Stimulated activated CD4-positive, alpha-beta T cell treated with anti-CD3 and anti-CD28 coated beads, Interleukin-15, amount 100 ng/mL, for 1 hour (primary cell): ENCODE results near the gene SLC13A5.

Experiments used
- DNase-seq, 2 donors: peaks; one replicate each; pipeline ENCODE4 v3.0.0-alpha.2; 2020; ENCODE audit warnings: low read depth in 1 of 2, low spot score in 1 of 2

Gene SLC13A5

GRCh38 chr17:6684881-6685767 lies 28.0 kb downstream of the SLC13A5 start:
- DNase-seq = no peak

DNA sequence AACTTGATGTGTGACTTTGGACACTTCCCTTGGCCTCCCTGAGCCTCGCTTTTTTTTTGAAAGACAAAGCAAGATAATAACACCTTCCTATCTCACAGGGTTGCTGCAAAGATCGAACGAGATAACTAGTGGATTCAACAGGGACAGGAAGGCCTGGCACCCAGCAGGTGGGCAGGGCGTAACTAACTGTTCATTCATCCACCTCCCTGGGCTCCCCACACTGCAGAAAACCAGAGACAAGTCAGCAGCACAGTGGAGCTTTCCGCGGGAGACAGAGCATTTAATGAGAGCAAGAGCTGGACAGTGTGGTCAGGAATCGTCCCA lies 28.7 kb downstream of the SLC13A5 start:
- DNase-seq = no peak

DNA sequence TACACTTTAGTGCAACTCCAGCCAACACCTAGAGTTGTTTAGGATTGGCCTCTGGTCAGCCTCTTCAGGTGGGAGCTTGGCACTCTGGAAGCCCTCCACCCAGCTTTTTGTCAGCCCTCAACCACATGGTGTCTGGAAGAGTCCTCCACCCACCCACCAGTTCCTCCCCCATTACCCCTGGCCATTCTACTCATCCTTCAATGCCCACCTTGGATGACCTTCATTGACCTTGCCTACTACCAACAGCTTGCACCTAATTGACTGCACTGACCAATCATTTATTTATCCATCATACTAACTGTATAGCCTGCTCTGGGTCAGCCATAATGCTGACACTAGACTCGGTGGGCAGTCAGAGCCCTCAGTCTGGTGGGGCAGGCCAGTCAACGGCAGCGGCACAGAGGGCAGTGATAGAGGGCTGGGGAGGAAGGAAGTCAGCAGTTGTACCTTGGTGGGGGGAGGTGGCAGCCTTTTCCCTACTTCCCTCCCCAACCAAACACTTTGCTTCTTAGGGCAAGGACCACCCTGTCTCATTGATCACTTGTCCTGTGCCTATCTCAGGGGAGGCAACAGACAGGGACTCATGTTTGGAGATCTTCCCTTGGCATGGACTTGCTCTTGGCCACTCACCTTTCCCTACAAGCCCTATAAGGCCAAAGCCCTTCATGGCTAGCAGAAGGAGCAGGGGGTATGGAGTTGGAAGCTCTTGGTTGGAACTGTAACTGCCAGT lies 29.3 kb downstream of the SLC13A5 start:
- no peak for DNase-seq

GRCh38 chr17:6683081-6683684 lies 30.0 kb downstream of the SLC13A5 start:
- no peak for DNase-seq

DNA sequence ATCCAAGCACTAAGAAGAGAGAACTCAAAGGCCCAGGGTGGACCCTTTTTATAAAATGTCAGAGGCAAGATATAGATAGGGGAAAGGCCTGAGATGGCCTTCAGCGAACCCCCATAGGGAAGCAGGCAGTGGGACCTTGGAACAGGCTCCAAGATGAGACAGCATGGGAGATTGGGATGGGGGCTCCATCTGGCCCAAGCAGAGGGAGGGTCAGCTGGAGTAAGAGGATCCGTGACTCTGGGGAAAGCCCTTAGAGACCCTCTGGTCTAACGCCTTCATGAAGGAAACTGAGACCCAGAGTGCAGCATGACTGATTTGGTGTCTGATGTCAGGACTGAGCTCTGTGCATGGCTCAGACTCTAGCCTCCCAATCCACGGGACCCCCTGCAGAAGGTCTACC lies 30.8 kb downstream of the SLC13A5 start:
- DNase-seq = no peak

- DNase-seq = no peak
Observed at GRCh38 chr17:6681671-6682070, 31.5 kb downstream of the SLC13A5 start.

GRCh38 chr17:6681176-6681575 lies 32.0 kb downstream of the SLC13A5 start:
- no peak for DNase-seq

GRCh38 chr17:6679241-6679640 lies 33.9 kb downstream of the SLC13A5 start:
- no peak for DNase-seq

GRCh38 chr17:6677946-6678345 lies 35.2 kb downstream of the SLC13A5 start:
- no peak for DNase-seq

DNA sequence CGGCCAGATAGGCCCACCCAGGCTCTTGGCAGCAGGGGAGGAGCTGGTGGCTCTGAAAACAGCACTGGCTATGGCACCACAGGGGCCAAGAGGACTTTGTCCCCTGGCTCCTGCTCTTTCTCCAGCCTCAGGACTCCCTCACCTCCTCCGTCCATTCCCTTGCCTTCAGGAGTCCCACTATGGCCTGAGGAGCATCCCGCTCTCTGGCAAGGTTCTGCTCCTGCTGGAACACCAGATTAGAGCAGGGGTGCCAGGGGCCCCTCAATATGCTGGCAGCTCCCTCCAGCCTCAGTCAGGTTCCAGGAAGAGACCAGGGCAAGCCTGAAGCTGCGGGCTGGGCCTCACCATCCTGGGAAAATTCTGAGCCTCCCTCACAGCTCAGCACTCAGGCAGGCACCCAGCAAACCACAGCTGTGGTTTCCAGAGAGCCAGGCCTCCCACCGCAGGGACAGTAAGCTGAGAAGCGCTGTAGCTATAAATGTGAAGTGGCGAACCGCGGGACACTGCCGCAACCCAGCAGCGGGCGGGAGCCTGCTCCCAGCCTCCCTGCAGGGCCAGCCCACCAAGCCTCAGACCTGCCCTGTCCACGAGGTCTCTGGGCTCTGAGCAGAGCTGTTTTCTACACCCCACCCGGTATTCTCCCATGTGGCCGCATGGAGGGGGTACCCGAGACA lies 35.9 kb downstream of the SLC13A5 start:
- no peak for DNase-seq

GRCh38 chr17:6676802-6677157 lies 36.4 kb downstream of the SLC13A5 start:
- no peak for DNase-seq

DNA sequence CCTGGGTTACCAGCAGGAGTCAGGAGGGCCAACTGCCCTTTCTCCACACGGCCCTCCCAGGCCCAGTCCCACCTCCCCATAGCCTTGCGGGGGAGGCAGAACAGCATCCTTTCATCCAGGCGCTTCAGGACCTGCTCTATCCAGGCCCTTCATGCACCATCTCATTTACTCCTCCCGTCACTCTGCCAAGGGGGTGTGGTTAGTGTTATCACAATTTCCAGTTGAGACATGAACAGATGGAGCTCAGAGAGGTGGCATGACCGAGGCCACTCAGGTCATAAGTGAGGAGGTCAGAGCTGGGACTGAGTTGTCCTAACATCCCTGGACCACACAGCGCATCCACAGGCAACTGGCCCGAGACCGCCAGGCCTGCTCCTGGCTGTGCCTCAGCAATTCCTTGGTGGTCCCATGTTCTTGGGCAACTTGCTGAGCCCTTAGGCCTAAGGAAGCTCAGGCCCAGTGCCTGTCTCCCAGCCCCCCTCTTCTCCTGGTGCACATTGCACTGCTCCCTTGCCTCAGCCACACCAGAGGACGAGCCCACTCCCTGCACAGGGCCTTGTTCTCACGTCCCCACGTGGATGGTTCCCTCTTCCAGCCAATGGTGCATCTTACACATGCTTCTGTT lies 37.9 kb downstream of the SLC13A5 start:
- DNase-seq = no peak

DNA sequence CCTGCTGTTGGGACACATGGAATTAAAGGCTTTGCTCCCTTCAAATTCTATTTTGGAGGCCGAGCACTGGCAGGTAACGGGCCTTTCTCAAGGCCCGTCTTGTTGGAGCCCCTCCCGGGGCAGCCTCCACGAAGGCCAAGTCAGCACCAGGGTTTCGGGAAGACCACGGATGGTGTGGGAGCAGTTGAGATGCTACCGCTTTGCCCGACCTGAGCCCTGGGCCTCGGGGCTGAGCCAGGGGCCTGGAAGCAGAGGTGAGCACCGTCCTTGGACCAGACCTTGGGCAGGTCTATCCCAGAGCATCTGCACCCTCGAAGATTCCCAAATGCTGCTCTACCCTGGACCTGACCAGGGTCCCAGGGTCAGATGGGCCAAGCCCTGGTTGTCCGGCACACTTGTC lies 38.6 kb downstream of the SLC13A5 start:
- no peak for DNase-seq

DNA sequence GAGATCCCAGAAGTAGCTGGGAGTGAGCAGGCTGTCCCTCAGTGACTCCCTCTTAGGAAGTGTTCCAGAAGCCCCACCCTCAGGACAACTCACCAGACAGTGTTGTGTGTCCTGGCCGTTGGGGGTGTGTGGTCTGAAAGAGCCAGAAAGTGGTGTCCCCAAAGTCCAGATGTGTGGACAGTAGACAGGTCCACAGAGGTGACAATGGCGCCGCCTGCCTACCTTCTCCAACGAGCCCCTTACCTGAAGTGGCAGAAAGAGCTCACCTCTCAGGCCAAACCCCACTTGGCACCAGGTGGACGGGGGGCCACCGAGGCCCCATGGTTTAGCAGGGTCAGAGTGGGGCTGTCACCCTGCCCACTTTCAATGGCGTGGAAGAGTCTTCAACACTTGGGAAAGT lies 41.7 kb downstream of the SLC13A5 start:
- no peak for DNase-seq

GRCh38 chr17:6670999-6671398 lies 42.2 kb downstream of the SLC13A5 start:
- no peak for DNase-seq

GRCh38 chr17:6670571-6670970 lies 42.6 kb downstream of the SLC13A5 start:
- DNase-seq = no peak

DNA sequence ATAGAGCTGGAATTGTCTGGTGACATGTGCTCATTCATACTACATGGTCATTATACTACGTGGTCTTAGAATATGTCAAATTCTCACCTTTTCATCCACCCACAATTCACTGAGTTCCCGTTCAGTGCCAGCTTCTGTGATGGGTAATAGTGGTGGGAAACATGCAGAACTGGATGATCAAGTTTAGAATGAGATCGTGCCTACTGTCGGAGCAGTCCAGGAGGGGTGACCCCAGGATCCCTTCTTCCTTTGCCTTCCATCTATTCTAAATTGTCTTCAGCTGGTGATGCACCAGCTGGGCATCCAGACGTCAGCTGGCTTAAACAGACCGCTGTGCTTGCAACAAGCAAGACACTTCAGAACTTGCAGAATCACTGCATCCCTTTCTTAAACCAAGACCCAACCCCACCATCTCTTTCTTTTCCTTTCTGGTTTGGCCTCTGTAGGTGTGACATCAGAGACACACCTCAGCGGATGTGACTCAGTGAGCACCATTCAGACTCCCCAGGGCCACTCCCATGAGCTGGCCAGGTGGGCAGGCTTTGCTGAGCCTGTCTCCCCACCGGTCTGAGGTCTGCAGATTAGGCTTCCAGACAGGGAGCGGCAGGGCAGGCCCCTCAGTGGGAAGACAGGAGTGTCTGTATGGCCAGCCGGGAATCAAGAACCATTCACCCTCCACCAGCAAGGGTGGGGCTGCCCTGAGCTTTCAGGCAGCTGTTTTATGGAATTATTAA lies 43.5 kb downstream of the SLC13A5 start:
- DNase-seq = no peak

- DNase-seq = no peak
Observed at GRCh38 chr17:6668727-6669425, 44.3 kb downstream of the SLC13A5 start.

- DNase-seq = no peak
Observed at GRCh38 chr17:6668219-6668618, 45.0 kb downstream of the SLC13A5 start.

DNA sequence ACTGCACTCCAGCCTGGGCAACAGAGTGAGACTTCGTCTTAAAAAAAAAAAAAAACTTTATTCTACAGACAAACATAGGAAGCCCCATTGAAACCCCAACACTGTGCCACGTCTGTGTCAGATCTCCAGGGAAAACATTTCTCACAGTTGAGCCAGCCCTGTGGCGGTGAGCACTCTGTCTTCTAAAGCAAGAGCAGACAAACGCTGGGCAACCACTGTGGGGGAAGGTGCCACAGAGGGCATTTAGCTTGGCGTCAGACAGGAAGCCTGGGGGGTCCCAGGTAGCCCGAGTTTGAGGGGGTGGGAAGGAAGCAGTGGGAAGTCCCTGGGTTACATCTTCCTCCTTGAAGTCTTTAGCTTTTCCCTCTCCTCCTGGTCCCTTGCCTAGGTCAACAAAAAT lies 45.7 kb downstream of the SLC13A5 start:
- DNase-seq = no peak
